Activated gamma-delta T cell (primary cell): ENCODE results near the gene SH2D3C.

ENCODE experiments used
- DNase-seq: peaks from one replicate; lab custom pipeline; 2025; lab: John Stamatoyannopoulos, UW

The SH2D3C gene

DNA sequence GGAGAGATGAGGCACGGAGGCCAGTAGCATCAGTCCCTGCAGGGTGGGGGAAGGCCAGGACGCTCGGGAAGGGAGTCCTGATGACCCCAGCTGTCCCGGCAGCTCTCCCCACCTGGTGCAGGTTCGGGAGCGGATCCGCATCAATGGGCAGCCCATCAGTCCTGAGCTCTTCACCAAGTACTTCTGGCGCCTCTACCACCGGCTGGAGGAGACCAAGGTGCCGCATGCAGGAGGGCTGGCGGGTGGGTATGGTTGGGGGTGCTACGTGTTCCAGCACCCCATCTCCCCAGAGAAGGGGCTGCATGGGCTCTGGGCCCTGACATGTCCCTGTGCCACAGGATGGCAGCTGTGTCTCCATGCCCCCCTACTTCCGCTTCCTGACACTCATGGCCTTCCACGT, 28.4 kb upstream of the SH2D3C start:
- no peak for DNase-seq

DNA sequence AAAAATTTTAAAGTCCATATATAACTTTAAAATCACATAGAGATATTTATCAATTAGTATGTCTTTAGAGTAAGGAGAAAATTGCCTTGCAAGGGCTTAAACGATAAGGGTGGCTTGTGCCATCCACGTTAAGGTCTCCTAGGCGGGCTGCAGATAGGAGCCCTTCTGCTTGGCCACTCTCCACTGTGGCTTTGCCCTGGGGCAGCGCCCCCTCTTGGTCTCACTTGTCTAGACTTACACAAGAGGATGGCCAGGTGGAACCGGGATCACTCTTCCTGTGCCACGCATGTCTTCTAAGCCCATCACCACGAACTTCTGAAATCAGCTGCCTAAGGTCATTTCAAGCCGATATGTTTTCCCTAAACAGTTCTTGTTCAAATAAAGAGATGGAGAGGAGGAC, 27.2 kb upstream of the SH2D3C start:
- no peak for DNase-seq

DNA sequence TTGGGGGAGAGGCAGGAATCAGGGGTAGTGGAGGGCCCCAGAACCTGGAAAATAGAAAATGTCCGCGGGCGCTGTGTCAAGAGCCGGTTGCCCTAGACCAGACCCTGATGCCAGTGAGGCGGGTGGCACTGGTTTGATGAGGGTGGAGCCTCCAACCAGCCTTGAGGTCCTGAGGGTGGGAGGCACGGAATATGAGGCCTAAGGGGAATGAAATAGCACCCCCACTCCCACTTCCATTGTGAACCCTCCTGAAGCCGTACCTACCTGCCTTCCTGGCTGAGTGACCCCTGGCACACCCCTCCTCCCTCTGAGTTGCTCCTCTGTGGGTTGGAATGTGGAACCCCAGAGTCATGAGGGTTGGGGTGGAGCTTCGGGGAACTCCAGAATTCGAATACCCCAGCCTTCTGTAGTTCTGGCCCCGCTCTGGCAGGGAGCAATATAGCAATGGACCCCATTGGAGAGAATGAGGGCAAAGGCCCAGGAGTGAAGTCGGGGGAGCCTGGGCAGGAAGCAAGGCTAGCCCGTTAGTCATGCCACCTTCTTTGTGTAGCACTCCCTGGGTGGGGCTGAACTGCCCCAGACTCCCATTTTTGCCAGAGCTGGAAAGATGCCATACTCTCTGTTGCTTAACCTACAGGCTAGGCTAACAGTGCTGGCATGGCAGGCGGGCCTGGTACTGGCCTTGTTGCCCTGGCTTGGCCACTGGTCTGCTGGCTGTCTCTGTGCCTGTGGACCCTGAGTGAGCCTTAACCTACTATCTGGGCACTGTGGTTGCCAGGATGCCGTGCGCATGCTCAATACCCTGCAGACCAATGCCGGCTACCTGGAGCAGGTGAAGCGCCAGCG, 25.3 kb upstream of the SH2D3C start:
- no peak for DNase-seq

DNA sequence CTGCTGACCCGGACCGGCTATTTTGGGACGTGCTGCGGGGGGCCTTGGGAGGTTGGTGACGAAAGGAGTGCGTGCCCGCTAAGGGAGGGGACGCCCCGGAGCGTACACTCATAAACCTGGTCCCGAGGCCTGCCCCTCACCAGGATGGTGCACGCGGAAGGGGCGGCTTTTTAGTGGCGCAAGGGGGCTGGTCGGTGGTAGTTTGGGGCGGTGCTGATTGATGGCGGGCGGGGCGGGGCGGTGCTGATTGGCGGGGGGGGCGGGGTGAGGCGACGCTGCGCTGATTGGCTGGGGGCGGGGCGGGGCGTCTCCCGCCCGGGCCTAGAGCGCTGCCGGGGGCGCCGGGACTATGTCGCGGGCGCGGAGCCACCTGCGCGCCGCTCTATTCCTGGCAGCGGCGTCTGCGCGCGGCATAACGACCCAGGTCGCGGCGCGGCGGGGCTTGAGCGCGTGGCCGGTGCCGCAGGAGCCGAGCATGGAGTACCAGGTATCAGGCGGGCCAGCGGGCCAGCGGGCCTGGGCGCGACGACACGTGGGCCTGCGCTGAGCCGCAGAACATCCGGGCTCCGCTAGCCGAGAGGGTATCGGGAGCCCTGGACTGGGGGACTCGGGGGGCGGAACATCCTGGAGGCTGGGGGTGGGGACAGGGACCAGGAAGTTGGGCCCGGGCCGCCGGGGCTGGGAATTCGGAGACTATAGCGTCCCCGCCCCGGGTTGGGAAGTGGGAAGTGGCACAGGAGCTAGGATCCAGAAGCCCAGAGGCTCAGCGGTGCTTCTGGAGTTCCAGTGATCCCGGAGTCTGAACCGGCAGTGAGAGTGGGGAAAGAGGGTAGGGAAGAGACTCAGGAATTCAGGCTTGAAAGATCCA, 24.3 kb upstream of the SH2D3C start, which contains the start of gene FPGS:
Gene FPGS, plus strand, starts transcription at position 307 of the 868 bp plus-strand sequence. Its CDS starts 43 bp downstream, at position 350.
- DNase-seq = peak; percentile 76

DNA sequence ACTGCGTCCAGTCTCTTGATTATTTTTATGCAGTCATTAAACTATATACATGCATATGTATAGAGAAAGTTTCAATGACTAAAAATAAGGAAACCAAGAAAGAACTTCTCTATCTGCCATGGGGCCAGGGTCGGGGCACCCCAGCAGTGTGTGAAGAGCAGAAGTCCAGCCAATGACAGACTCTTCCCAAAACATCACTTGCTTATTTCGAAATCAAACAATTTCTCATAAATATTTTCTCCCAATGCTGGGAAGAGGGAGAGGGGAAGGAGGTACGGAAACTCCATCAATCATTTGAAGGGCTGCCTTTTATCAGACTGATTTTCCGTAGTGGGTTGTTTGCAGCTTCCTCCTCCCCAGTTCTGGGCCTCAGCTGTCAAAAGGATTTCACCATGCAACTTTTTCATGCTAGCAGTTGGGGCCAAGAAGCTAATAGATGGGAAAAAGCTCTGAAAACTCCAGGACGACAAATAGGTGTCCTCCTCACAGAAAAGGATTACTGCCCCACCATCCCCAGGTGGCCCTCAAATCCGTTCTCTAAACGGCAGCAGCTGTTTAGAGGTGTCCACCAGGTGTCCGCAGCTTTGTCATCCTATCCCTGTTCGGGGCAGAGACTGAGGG, 23.6 kb upstream of the SH2D3C start:
- DNase-seq = no peak

DNA sequence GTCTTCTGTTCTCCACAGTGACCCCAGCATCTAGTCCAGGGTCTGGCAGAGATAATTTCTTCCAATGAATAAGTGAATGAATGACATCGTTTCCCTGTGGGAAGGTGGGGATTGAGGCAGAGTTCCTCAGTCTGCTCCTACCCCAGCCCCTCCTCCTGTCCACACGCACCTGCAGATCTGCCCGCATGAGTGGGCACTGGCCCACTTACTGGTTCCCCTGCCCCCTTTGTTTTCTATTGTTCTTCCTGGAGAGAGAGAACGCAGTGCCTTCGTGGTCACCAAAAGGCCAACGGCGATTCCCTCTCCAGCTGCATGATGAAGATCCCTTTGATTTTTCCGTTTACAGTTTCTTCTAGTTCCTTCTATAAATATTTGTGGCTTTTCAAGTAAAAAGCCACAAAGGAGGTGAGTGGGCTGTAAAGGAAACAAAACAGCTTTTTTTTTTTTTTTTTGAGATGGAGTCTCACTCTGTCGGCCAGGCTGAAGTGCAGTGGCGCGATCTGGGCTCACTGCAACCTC, 18.4 kb upstream of the SH2D3C start:
- no peak for DNase-seq

DNA sequence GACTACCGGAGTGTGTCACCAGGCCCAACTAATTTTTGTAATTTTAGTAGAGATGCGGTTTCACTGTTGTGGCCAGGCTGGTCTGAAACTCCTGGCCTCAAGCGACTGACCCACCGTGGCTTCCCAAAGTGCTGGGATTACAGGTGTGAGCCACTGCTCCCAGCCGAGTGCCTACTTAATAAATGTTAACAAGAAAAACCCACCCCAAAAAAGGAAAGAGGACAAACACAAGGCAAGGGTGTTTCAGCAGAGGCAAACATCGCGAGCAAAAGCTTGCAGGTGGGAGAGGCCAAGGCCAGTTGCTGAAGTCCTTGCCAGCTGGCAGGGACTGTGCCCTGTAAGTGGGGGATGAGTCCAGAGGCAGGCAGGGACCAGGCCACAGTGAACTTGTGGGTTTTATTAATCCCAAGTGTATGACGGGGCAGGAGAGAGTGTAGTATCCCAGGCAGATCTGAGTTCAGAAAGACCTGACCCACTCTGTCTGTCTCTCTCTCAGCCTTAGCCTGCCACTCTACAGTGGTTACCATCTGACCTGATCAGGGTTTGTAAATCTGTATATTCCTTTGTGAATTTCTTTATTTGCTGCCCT, 17.9 kb upstream of the SH2D3C start:
- DNase-seq = no peak

DNA sequence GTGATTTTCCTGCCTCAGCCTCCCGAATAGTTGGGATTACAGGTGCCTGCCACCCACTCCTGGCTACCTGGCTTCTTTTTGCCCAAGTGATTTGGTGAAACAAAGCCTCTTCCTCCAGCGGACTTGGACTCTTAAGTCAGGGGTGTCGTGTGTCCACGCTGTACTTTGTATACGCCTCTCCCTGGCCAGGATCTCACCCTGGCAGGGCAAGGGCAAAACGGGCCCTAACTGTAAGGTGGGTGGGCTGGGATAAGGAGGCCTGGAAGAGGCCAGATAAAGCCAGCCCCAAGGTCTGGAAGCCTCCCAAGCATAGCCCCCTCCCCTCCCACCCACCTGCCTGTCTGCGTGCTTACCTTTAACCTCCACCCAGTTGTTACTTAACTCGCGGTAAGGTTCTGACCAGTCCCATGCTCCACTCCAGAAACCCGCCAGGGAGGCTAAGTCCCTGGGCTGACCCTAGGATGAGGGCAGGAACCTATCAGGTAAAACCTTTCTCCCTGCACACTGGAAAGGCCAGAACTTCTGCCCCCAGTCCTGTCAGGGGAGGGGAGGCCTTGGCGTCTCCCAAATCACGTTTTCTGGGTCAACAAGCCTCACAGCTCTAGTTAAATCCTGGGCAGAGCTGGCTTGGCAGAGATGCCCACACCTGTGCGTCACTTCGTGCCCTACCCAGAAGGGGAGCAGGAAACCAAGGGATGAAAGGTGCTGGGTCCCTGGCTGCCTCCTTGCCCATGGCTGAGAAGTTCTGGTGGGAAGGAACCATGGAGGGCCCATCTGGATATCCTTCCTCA, 15.7 kb upstream of the SH2D3C start:
- DNase-seq = no peak

DNA sequence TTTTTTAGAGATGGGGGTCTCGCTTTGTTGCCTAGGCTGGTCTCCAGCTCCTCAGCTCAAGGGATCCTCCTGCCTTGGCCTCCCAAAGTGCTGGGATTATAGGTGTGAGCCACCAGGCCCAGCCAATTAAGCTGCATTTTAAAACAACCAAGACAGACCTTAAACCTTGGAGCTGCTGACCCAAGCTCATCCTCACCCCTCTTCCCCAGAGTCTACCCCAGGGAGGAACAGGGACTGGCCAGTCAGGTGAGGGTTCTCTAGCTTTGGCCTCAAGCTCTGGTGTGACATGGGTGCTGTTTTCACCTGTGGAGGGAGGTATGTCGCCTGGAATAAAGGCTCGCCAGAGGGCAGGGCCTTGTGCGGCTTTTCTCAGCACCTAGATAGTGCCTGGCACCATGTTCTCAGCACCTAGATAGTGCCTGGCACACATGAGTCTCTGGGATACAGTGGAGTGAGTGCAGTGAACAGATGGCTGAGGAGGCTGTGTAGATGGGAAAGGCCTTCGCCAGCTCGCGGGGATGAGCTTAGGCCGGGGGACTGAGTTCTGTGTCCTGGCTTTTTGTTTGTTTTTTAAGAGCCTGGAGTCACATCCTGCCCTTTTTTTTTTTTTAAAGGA, 14.7 kb upstream of the SH2D3C start:
- no peak for DNase-seq

DNA sequence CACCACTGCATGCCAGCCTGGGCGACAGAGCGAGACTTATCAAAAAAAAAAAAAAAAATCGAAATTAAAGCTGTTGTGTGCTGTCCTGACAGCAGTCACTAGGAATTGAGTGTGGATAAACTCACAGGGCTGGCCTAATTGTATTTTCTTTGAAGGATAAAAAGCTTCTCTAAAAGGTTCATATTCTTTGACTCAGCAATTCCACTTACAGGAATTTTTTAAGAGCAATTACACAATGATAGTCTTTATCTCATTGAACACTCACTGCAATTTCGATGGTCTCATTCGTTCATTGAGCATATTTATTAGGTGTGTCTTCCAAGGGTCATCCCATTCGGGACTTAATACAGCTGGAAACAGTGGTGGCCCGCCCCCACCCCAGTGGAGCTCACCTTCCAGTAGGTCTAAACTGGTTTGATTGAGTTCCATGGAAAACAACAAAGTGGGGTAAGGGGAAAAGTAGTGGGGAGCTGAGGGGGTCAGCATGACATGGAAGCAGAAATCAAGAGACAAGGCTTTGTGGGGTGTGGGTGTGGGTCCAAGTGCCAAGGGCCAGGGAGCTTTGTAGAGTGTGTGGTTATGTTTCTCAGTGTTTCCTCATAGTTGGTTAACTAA, 14.1 kb upstream of the SH2D3C start:
- DNase-seq = no peak

DNA sequence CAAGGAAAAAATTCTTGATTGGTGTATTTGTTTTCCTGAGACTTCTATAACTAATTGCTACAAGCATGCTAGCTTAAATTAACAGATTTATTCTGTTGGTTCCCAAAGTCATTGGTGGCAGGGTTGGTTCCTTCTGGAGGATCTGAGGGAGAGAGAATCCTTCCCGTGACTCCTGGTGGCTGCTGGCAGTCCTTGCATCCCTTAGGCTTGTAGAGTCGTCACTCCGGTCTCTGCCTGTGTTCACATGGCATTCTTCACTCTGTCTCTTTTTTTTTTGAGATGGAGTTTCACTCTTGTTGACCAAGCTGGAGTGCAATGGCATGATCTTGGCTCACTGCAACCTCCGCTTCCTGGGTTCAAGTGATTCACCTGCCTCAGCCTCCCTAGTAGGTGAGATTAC, 12.6 kb upstream of the SH2D3C start:
- DNase-seq = no peak

DNA sequence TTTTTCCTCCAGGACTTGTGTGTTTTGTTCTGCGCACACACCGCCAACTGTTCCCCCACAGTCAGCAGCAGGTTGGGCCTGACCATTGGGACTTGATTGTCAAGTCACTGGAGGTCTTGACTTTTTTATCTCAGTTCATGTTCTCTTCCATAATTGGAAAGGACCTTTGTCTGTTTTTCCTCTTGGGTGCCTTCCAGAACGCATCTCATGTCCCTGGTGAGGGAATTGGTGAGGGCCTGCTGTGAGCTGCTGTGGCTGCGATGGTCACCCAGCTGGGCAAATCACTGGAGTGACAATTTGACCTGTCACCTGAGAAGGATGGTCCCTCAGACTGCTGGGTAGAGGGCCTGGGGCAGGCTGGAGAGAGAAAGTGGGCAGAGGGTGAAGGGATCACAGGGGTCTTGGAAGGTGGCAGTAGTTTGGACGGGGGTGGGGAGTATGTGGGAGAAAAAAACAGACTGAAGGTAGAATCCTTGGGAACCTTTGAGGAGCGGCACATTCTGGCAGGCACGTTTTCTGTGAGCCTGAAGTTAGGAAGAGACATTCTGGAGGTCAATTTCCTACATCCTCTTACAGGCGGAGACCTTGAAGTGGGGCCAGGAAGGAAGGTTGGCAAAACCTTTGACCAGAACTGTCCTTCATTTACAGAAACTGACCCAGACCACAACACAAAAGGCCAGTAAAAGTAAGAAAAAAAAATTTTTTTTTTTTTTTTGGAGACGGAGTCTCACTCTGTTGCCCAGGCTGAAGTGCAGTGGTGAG, 11.8 kb upstream of the SH2D3C start:
- DNase-seq = no peak

DNA sequence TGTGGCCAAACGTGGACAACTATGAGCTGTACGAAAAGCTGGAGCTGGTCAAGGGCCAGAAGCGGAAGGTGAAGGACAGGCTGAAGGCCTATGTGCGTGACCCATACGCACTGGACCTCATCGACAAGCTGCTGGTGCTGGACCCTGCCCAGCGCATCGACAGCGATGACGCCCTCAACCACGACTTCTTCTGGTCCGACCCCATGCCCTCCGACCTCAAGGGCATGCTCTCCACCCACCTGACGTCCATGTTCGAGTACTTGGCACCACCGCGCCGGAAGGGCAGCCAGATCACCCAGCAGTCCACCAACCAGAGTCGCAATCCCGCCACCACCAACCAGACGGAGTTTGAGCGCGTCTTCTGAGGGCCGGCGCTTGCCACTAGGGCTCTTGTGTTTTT, 10.7 kb upstream of the SH2D3C start:
- no peak for DNase-seq

DNA sequence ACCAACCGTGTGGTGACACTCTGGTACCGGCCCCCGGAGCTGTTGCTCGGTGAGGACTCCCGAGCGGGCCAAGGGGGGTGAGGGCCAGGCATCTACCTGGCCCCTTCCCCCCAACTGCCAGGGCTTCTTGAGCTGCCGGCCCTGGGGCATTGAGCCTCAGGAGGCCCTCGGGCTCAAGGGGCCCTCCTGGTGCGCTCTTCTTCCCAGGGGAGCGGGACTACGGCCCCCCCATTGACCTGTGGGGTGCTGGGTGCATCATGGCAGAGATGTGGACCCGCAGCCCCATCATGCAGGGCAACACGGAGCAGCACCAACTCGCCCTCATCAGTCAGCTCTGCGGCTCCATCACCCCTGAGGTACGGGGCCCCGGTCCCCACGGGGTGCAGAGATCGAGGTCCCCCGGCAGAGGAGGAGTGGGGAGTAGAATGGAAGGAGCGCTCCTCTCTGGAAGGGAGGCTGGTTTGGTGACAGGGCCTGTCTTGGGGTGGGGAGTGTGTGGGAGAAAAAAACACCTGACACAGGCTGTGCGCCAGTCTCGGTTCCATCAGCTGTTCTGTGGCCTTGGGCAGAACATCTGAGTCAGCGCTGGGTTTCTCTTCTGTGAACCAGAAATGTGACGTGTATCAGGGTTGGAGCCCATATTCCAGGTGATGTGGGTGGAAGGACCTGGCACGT, 10.0 kb upstream of the SH2D3C start:
- no peak for DNase-seq

DNA sequence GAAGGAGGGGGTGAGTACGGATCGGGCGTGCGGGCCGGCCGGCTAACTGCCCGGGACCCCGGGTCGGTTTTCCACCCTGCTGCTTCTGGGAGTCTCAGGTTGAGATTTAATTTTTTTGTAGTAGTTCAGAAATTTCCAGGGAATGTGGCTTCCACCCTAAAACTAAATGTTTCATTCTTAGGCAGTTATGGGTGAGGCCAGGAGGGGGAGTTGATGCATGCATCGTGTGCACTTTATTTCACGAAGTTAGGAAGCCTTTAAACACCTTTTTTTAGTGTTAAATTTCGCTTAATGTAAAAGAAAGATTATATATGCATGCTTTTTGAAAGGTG, 8.3 kb upstream of the SH2D3C start:
- DNase-seq = no peak

DNA sequence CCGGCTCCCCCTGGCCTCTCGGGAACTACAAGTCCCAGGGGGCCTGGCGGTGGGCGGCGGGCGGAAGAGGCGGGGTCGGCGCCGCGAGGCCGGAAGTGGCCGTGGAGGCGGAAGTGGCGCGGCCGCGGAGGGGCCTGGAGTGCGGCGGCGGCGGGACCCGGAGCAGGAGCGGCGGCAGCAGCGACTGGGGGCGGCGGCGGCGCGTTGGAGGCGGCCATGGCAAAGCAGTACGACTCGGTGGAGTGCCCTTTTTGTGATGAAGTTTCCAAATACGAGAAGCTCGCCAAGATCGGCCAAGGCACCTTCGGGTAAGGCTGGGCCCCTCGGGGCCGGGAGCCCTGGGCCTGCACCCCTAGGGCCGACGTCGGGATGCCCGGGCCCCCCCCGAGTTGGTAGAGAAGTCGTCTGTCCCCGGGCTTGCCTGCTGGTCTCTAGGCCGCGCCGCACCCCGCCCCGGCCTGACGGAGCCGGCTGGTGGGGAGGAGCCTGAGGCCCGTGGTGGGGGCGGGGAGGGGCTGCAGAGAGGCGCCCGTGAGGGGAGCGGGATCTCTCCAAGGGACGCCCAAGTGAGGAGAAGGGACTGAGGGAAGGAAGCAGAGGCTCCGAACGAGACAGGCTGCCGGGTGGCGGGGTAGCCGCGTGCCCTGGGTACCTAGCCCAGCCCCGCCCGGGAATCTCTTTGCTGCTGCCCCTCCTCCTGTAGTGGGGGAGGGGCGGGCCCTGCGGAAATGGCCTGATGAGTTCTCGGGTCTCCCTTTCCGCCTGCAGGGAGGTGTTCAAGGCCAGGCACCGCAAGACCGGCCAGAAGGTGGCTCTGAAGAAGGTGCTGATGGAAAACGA, 7.7 kb upstream of the SH2D3C start, which contains the start of gene CDK9:
Gene CDK9, plus strand, starts transcription at position 102 of the 840 bp plus-strand sequence. Its CDS starts 115 bp downstream, at position 217.
- DNase-seq = peak; percentile 91

DNA sequence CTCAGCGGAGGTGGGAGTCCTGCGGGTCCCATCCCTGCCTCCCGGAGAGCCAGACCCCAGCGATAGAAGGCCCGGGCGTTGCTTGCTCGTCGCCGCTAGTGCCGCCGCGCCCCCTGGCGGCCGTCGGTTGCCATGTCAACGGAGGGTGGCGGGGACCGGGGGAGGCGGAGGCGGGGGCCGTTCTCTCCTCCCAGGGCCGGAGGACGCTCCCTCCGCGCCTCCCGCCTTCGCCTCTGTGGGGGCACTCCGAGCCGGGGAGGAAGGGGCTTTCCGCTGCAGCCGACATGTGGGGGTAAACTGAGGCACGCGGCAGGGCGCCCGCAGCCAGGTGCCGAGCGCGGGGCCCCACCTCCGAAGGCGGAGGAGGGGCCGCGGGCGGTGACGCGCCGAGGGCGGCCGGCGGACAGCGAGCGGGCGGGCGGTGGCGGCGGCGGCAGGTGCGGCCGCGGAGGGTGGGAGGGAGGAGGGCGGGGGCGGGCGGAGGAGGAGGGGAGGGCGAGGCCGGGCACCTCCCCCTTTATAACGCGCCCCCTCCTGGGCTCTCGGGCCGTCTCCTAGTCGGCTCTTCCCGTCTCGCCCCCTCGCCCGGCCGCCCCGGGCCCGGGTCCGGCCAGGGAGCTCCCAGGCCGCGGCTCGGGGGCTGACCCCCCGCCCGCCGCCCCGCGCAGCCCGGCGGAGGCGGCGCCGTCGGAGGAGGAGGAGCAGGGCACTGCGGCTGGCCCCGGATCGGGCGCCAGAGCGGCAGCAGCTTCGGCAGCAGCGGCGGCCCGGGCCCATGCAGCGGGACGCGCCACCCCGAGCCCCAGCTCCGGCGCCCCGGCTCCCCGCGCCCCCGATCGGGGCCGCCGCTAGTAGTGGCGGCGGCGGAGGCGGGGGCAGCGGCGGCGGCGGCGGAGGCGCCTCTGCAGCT, 6.8 kb upstream of the SH2D3C start:
- DNase-seq = peak; percentile 87
